HFFc6 (cell line): ENCODE data around the gene SRMS. TPM values are rescaled to one million over a fixed set of nuclear protein-coding genes. Genes with fewer than 3 reads are reported as not detected.

Experiments used
- DNase-seq: peaks from one replicate; pipeline ENCODE4 v3.0.0-alpha.2; 2018
- H3K27ac Mint-ChIP-seq: 2 replicates; pipeline ENCODE4 v1.8.0; 2020; ENCODE audit warnings: mild to moderate bottlenecking, mixed read lengths
- H3K27me3 Mint-ChIP-seq: 2 replicates; pipeline ENCODE4 v1.8.0; 2021; ENCODE audit warnings: mild to moderate bottlenecking, moderate library complexity, mixed read lengths; ENCODE audit not compliant: insufficient read depth
- H3K36me3 Mint-ChIP-seq: 2 replicates; pipeline ENCODE4 v1.8.0; 2021; ENCODE audit warnings: low read depth, mixed read lengths
- H3K4me1 Mint-ChIP-seq: 2 replicates; pipeline ENCODE4 v1.8.0; 2020; ENCODE audit warnings: low read depth, mixed read lengths
- H3K4me3 Mint-ChIP-seq: 2 replicates; pipeline ENCODE4 v1.8.0; 2020; ENCODE audit warnings: mild to moderate bottlenecking, moderate library complexity, mixed read lengths
- H3K9me3 Mint-ChIP-seq: 2 replicates; pipeline ENCODE4 v1.8.0; 2020; ENCODE audit warnings: mild to moderate bottlenecking, mixed read lengths
- total RNA-seq, 6 experiments: library from RNA; stranded (reverse); fragmentation: NEBNext Ultra II Directional; extraction: Animal tissue kit (Norgen Biotek cat#: 25700); gene quantifications; 2 replicates in 1 of 6; 3 replicates in 5 of 6; pipeline ENCODE4 v1.2.3, GENCODE V29; 2021
- TF ChIP-seq, protein P1 (sequence below): fragments of 200-600 bp; sonication (generic); IDR thresholded peaks from 2 replicates; pipeline ENCODE4 v1.5.0; 2021; ENCODE audit warnings: antibody characterized with exemption, mild to moderate bottlenecking

Gene SRMS
- total RNA-seq, 6 experiments from 2014 or later = not detected

DNA sequence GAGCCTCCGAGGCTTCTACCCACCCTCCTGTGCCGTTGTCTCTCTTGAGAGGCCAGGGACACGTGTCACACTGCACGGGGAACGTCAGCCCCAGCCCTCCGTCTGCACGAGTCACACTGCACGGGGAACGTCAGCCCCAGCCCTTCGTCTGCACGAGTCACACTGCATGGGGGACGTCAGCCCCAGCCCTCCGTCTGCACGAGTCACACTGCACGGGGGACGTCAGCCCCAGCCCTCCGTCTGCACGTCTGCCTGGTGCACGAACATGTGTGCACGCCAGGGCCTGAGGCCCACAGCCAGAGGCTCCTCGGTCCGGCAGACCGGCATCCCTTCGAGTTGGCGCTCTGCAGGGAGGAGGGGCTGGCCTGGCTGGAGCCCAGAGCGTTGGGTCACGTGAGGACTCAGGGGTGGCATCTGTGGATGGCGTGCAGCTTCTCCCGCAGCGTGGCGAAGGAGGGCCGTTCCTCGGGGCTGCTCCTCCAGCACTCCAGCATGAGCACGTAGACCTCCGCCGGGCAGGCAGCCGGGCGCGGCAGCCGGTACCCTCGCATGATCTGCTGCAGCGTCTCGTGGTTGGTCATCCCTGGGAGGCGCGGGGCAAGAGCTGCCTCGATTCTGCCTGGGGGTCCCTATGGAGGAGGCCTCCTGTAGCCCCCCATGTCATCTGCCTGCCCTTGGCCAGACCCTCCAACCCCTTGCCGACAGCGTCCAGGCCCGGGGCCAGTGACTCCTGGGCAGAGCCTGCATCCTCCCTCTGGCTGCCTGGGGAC lies 6.9 kb downstream of the SRMS start:
- peaks cover 10% of the 10 kb centered on the region for H3K4me1 Mint-ChIP-seq
- H3K4me3 Mint-ChIP-seq = no peak overlapping the region
- TF ChIP-seq, protein P1, sequence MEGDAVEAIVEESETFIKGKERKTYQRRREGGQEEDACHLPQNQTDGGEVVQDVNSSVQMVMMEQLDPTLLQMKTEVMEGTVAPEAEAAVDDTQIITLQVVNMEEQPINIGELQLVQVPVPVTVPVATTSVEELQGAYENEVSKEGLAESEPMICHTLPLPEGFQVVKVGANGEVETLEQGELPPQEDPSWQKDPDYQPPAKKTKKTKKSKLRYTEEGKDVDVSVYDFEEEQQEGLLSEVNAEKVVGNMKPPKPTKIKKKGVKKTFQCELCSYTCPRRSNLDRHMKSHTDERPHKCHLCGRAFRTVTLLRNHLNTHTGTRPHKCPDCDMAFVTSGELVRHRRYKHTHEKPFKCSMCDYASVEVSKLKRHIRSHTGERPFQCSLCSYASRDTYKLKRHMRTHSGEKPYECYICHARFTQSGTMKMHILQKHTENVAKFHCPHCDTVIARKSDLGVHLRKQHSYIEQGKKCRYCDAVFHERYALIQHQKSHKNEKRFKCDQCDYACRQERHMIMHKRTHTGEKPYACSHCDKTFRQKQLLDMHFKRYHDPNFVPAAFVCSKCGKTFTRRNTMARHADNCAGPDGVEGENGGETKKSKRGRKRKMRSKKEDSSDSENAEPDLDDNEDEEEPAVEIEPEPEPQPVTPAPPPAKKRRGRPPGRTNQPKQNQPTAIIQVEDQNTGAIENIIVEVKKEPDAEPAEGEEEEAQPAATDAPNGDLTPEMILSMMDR = no peak
- H3K27me3 Mint-ChIP-seq = peaks cover 4% of the 10 kb centered on the region
- H3K27ac Mint-ChIP-seq = no peak overlapping the region; the same call in 1 of the 2 replicates
- H3K9me3 Mint-ChIP-seq = no peaks in the 10 kb centered on the region
- no peak for DNase-seq
- no peaks in the 10 kb centered on the region for H3K36me3 Mint-ChIP-seq

DNA sequence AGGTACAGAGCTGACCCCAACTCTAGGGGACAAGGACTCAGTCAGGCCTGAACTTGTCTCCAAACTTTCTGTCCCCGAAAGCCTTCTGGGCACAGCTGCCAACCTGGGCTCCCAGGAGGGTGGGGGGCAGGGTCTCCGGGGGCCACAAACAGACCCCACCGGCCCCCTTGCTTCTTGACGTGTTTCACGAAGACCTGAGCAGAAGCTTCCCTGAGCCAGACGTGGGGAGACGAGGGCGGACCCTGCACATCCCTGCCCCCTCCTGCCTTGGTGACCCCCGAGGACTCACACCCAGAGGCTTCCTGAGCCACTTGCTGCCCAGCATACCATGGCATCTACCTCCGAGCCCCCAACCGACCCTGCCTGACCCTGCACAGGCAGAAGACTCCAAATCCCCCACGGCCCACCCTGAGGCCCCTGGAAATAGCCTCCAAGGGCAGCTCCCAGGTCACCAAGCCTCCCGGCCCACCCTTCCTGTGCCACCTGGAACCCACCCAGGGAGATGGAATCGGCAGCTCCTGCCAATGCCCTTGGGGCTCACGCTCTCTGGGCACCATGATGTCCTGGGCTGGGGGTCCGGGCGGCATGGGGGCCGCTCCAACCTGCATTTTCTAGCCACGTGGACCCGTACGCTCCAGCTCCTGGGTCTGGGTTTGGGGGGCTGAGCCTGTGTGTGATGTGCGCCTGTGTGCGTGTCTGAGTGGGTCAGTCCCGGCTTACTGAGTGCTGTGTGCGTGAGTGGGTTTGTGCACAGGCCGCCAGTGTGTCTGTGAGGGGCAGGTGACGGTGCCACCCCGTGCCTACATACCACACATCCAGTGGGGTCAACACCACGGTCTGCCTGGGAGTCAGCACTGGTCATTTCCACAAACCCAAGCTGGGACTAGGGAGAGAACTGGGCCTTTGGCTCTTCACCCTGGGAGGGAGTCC lies 7.8 kb downstream of the SRMS start:
- Mint-ChIP-seq H3K27me3 (peaks cover 2% of the 10 kb centered on the region; the same call in 1 of the 2 replicates), H3K27ac (no peak overlapping the region; the same call in 1 of the 2 replicates), H3K4me3 (no peak overlapping the region), H3K36me3 (no peaks in the 10 kb centered on the region), H3K9me3 (no peaks in the 10 kb centered on the region), H3K4me1 (peaks cover 5% of the 10 kb centered on the region; the same call in 1 of the 2 replicates)
- TF ChIP-seq, protein P1 = no peak
- DNase-seq = no peak

DNA sequence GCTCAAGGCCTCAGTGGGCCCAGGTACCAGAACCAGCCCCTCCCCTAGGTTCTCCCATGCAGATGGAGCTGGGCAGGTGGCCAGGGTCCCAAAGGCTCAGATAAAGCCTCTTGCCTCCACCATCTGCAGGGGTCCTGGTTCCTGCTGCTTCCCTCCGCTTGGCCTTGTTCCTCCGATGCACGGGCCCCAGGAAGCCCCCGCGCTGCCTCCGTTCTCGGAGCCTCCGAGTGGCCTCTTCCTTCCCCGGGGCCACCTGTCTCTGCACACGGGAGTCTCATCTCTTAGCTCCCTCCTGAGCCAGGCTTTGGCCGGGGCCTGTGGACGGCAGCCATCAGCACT lies 8.5 kb downstream of the SRMS start:
- Mint-ChIP-seq H3K4me1 (peaks cover 5% of the 10 kb centered on the region; the same call in 1 of the 2 replicates), H3K27me3 (peaks cover 2% of the 10 kb centered on the region; the same call in 1 of the 2 replicates), H3K4me3 (no peak overlapping the region), H3K9me3 (no peaks in the 10 kb centered on the region), H3K27ac (no peak overlapping the region), H3K36me3 (no peaks in the 10 kb centered on the region)
- DNase-seq = no peak
- TF ChIP-seq, protein P1 = no peak

DNA sequence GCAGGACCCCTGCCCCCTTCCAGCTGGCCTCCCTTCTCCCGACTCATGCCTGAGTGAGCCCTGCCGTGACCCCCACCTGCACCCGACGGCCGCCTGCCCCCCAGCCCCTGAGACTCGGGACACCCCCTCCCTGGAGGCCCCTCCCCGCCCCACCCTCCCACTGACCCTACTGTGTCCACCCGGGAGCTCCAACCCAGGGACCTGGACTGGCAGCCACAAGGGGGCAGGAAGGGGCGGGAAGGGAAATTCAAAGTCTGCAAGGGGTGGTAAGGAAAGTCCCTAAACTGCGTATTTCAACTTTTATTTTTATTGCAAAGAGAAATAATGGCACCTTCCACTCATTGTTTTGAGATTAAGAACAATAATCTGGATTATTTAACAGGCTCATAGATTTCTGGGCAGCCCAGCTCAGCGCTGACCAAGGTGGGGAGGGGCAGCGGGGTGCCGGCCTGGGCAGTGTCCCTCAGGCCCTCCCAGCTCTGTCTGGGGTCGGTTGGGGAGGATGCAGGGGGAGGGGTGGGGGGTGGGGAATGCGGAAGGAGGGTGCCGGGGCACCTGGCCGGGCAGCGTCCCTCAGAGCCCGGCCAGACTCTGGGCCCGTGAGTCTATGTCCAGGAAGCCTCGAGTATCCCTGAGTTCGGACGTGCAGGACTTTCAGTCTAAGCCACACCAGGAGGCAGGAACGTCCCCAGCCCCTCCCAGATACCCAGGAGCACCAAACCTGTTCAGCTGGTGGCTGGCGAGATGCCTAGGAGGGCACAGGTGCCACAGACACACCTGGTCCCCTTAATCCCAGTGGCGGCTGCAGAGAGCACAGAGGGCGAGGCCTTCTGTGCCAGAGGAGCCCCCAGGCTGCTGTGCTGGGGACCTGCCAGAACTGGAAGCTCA lies 9.1 kb downstream of the SRMS start:
- Mint-ChIP-seq H3K36me3 (no peaks in the 10 kb centered on the region), H3K4me3 (peak overlapping the region; percentile 58; the same call in 1 of the 2 replicates)

More for the DNA sequence above, 9.1 kb downstream of the SRMS start:
- Mint-ChIP-seq H3K27ac (no peak overlapping the region), H3K27me3 (peaks cover 2% of the 10 kb centered on the region; the same call in 1 of the 2 replicates), H3K4me1 (peaks cover 5% of the 10 kb centered on the region; the same call in 1 of the 2 replicates), H3K9me3 (no peaks in the 10 kb centered on the region)
- TF ChIP-seq, protein P1 = peak; percentile 73
- DNase-seq = no peak
